ENCODE results near the gene ATG16L2. TPM values are rescaled to one million over a fixed set of nuclear protein-coding genes. Genes with fewer than 3 reads are reported as not detected.
"Not testable (repeated sequence)": the region's sequence is repeated elsewhere in the genome, so short reads cannot be mapped to it uniquely, and the experiment has no call there.

The ATG16L2 gene
- polyA plus RNA-seq, 1 experiment = 10.1 TPM

DNA sequence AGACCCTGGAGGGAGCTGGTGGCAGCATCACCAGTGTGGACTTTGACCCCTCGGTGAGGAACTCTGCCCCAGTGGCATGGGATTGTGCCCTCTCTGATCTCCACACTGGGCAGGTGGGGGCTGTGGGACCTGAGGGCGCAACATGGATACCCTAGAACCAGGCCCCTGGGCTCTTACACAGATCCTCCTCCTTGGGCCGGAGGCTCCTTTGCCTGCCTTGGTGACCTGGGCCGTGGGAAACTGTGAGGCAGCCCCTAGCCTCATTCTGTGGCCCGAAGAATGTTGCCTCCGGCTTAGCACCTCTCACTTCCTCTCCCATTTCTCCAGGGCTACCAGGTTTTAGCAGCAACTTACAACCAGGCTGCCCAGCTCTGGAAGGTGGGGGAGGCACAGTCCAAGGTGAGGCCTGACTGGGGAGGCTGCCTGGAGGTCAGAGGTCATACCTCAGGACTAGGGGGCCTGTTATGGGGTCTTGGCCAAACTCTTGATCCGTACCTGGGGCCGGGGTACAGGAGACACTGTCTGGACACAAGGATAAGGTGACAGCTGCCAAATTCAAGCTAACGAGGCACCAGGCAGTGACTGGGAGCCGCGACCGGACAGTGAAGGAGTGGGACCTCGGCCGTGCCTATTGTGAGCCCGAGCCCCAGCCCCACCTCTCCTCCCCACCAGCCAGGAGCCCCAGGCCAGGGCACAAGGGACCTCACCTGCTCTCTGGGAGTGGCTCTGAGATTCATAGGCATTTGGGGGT, 12.2 kb downstream of the ATG16L2 start:
- Histone ChIP-seq H3K27me3 (ENCODE audit: control insufficient read depth, insufficient read depth, low read length) (no peaks in the 10 kb centered on the region), H3K36me3 (ENCODE audit: control insufficient read depth, insufficient read depth, low read length) (peaks cover 1% of the 10 kb centered on the region), H3K4me3 (ENCODE audit: low read depth, low read length) (no peak overlapping the region)
- ChIA-PET CTCF (interaction anchor here (0.9 to 13.3 kb wide), 5 partner anchors 10 to 360 kb away, joined by 3 to 183 read pairs (median 6); no protein-coding TSS in a partner anchor), POLR2A (no interaction called here)
- TF ChIP-seq, protein P1, sequence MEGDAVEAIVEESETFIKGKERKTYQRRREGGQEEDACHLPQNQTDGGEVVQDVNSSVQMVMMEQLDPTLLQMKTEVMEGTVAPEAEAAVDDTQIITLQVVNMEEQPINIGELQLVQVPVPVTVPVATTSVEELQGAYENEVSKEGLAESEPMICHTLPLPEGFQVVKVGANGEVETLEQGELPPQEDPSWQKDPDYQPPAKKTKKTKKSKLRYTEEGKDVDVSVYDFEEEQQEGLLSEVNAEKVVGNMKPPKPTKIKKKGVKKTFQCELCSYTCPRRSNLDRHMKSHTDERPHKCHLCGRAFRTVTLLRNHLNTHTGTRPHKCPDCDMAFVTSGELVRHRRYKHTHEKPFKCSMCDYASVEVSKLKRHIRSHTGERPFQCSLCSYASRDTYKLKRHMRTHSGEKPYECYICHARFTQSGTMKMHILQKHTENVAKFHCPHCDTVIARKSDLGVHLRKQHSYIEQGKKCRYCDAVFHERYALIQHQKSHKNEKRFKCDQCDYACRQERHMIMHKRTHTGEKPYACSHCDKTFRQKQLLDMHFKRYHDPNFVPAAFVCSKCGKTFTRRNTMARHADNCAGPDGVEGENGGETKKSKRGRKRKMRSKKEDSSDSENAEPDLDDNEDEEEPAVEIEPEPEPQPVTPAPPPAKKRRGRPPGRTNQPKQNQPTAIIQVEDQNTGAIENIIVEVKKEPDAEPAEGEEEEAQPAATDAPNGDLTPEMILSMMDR (IDR thresholded peaks at IDR 0.05; ENCODE audit: insufficient read depth, low read depth, low read length) = no peak
- no peak for DNase-seq (ENCODE audit: low read depth)

DNA sequence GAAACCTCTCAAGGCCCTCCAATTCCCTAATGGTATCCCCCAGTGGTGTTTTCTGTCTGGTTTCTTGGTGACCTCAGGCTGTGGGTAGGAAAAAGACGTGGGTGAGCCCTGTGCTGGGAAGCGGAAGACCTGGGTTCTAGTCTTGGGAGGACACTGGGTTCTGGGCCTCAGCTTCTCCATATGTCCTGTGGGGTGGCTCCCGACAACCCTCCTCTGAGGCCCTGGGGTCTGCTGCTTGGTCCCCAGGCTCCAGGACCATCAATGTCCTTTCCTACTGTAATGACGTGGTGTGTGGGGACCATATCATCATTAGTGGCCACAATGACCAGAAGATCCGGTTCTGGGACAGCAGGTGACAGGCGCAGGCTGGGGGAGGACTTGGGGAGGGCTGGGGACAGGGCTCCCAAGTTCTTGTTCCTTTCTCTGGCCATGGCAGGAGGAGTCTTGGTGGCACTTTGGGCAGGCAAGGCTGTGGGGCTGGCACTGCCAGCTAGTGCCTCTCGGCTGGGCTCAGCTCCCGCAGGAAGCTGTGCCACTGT, 12.8 kb downstream of the ATG16L2 start:
- DNase-seq (ENCODE audit: low read depth) = no peak
- H3K27me3 ChIP-seq (ENCODE audit: control insufficient read depth, insufficient read depth, low read length) = no peaks in the 10 kb centered on the region
- TF ChIP-seq, protein P1 (IDR thresholded peaks at IDR 0.05; ENCODE audit: insufficient read depth, low read depth, low read length) = no peak
- ChIA-PET POLR2A (interaction anchor here (0.6 kb wide), 1 partner anchor 9 kb away, joined by 4 read pairs; no protein-coding TSS in a partner anchor), CTCF (interaction anchor here (1.1 to 13.3 kb wide), 4 partner anchors 11 to 351 kb away, joined by 3 to 183 read pairs (median 4); no protein-coding TSS in a partner anchor)
- peaks cover 1% of the 10 kb centered on the region for H3K36me3 ChIP-seq (ENCODE audit: control insufficient read depth, insufficient read depth, low read length)
- H3K4me3 ChIP-seq (ENCODE audit: low read depth, low read length) = no peak overlapping the region

DNA sequence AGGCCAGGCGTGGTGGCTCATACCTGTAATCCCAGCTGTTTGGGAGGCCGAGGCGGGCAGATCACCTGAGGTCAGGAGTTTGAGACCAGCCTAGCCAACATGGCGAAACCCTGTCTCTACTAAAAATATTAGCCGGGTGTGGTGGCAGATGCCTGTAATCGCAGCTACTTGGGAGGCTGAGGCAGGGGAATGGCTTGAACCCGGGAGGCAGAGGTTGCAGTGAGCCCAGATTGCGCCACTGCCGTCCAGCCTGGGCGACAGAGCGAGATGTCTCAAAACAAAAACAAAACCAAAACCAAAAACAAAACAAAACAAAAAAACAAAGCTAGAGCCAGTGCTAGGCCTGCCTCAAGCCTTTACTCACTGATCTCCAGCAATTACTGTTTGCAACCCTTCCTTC, 13.4 kb downstream of the ATG16L2 start:
- H3K36me3 ChIP-seq (ENCODE audit: control insufficient read depth, insufficient read depth, low read length); H3K27me3 ChIP-seq (ENCODE audit: control insufficient read depth, insufficient read depth, low read length); H3K4me3 ChIP-seq (ENCODE audit: low read depth, low read length); DNase-seq (ENCODE audit: low read depth): not testable (repeated sequence)
- ChIA-PET CTCF (interaction anchor here (0.8 to 13.3 kb wide), 8 partner anchors 12 to 357 kb away, joined by 3 to 183 read pairs (median 3); no protein-coding TSS in a partner anchor), POLR2A (interaction anchor here (0.6 kb wide), 1 partner anchor 8 kb away, joined by 4 read pairs; no protein-coding TSS in a partner anchor)

DNA sequence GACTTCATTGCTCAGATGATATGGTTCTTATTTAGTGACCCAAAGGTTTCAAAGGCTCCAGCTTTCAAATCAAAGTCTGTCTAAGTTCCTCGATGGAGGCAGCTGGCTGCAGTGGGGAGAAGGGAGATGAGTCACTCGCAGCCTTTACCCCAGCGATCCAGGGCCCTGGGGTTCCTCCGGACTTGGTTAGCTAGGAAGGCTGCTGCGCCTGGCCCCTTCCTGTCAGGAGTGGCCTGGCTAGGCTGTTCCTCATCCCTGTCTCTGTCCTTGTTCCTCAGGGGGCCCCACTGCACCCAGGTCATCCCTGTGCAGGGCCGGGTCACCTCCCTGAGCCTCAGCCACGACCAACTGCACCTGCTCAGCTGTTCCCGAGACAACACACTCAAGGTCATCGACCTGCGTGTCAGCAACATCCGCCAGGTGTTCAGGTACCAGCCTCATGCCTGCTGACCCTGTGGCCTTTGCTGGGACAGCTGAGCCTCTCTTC, 13.9 kb downstream of the ATG16L2 start:
- H3K36me3 ChIP-seq (ENCODE audit: control insufficient read depth, insufficient read depth, low read length) = peaks cover 1% of the 10 kb centered on the region
- TF ChIP-seq, protein P1 (IDR thresholded peaks at IDR 0.05; ENCODE audit: insufficient read depth, low read depth, low read length) = no peak
- DNase-seq (ENCODE audit: low read depth) = no peak
- ChIA-PET POLR2A (no interaction called here), CTCF (interaction anchor here (0.8 to 13.3 kb wide), 8 partner anchors 11 to 357 kb away, joined by 3 to 183 read pairs (median 3); no protein-coding TSS in a partner anchor)
- H3K27me3 ChIP-seq (ENCODE audit: control insufficient read depth, insufficient read depth, low read length) = no peaks in the 10 kb centered on the region
- H3K4me3 ChIP-seq (ENCODE audit: low read depth, low read length) = no peak overlapping the region

DNA sequence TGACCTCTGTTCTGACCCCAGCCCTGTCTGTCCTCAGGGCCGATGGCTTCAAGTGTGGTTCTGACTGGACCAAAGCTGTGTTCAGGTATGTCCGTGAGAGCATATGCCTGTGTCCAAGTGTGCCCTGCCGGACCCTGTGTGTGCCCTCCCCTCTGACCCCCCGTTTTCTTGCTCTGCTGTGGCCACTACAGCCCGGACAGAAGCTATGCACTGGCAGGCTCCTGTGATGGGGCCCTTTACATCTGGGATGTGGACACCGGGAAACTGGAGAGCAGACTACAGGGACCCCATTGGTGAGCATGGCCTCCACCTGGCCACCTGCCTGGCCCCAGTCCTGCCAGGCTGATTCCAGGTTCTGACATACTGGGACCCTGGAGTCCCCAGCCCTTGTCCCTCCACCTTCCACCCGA, 14.5 kb downstream of the ATG16L2 start:
- POLR2A ChIA-PET = no interaction called here
- CTCF ChIA-PET = interaction anchor here (1.2 to 13.3 kb wide), 5 partner anchors 21 to 413 kb away, joined by 3 to 183 read pairs (median 14); no protein-coding TSS in a partner anchor
- TF ChIP-seq, protein P1 (IDR thresholded peaks at IDR 0.05; ENCODE audit: insufficient read depth, low read depth, low read length) = no peak
- Histone ChIP-seq H3K4me3 (ENCODE audit: low read depth, low read length) (no peak overlapping the region), H3K27me3 (ENCODE audit: control insufficient read depth, insufficient read depth, low read length) (no peaks in the 10 kb centered on the region), H3K36me3 (ENCODE audit: control insufficient read depth, insufficient read depth, low read length) (peaks cover 1% of the 10 kb centered on the region)
- no peak for DNase-seq (ENCODE audit: low read depth)
